ACC112 (cell line): ENCODE results near the gene CCT4.

ENCODE experiments used
- H2AFZ ChIP-seq: fragments of 200-600 bp; sonication (generic); one replicate; pipeline ENCODE4 v1.6.0; 2017; ENCODE audit warnings: antibody characterized with exemption, low read length; ENCODE audit not compliant: unreplicated experiment
- H3K27ac ChIP-seq: fragments of 200-600 bp; sonication (generic); 2 replicates; pipeline ENCODE4 v1.5.1; 2014; ENCODE audit warnings: low read depth, mild to moderate bottlenecking, antibody characterized with exemption, low read length, moderate library complexity
- H3K27me3 ChIP-seq: fragments of 200-600 bp; sonication (generic); 2 replicates; pipeline ENCODE4 v1.6.1; 2014; ENCODE audit warnings: mild to moderate bottlenecking, antibody characterized with exemption, low read length, moderate library complexity, mixed read lengths; ENCODE audit not compliant: insufficient read depth
- H3K36me3 ChIP-seq: fragments of 200-600 bp; sonication (generic); 2 replicates; pipeline ENCODE4 v1.6.1; 2016; ENCODE audit warnings: mild to moderate bottlenecking, antibody characterized with exemption, low read length, moderate library complexity, mixed read lengths; ENCODE audit not compliant: insufficient read depth
- H3K4me1 ChIP-seq: fragments of 200-600 bp; sonication (generic); one replicate; pipeline ENCODE4 v1.6.1; 2016; ENCODE audit warnings: low read length, mixed read lengths; ENCODE audit not compliant: insufficient read depth, unreplicated experiment, control insufficient read depth
- H3K4me3 ChIP-seq: fragments of 200-600 bp; sonication (generic); 2 replicates; pipeline ENCODE4 v1.5.1; 2014; ENCODE audit warnings: mild to moderate bottlenecking, low read depth, low read length
- H3K79me2 ChIP-seq: fragments of 200-600 bp; sonication (generic); one replicate; pipeline ENCODE4 v1.6.0; 2016; ENCODE audit warnings: low read length; ENCODE audit not compliant: control insufficient read depth, unreplicated experiment, insufficient read depth

CCT4 gene

GRCh38 chr2:61911510-61911909 is 23.1 kb upstream of the CCT4 start:
- Histone ChIP-seq H3K36me3 (no peaks in the 10 kb centered on the region), H3K79me2 (peaks cover 5% of the 10 kb centered on the region), H2AFZ (no peak overlapping the region), H3K4me1 (peaks cover 4% of the 10 kb centered on the region), H3K4me3 (no peak overlapping the region), H3K27me3 (no peaks in the 10 kb centered on the region), H3K27ac (no peak overlapping the region)

GRCh38 chr2:61910603-61911002 is 22.1 kb upstream of the CCT4 start:
- Histone ChIP-seq H3K4me1 (peaks cover 7% of the 10 kb centered on the region), H2AFZ (no peak overlapping the region), H3K36me3 (no peaks in the 10 kb centered on the region), H3K27ac (no peak overlapping the region), H3K79me2 (peaks cover 12% of the 10 kb centered on the region), H3K4me3 (no peak overlapping the region), H3K27me3 (no peaks in the 10 kb centered on the region)

GRCh38 chr2:61909116-61909515 is 20.7 kb upstream of the CCT4 start:
- no peaks in the 10 kb centered on the region for H3K36me3 ChIP-seq
- no peak overlapping the region for H3K4me3 ChIP-seq
- no peaks in the 10 kb centered on the region for H3K27me3 ChIP-seq
- H3K4me1 ChIP-seq = peaks cover 13% of the 10 kb centered on the region
- H3K27ac ChIP-seq = no peak overlapping the region
- H2AFZ ChIP-seq = no peak overlapping the region
- H3K79me2 ChIP-seq = peaks cover 12% of the 10 kb centered on the region

GRCh38 chr2:61906186-61906470 is 17.7 kb upstream of the CCT4 start:
- Histone ChIP-seq H3K27ac (no peak overlapping the region), H3K36me3 (no peaks in the 10 kb centered on the region), H3K79me2 (peaks cover 9% of the 10 kb centered on the region), H3K4me1 (peaks cover 13% of the 10 kb centered on the region), H3K27me3 (no peaks in the 10 kb centered on the region), H2AFZ (peak overlapping the region; percentile 83), H3K4me3 (peak overlapping the region; percentile 92)

GRCh38 chr2:61905372-61906185 is 17.1 kb upstream of the CCT4 start, which contains the start of gene COMMD1:
TSS of gene COMMD1 (plus strand) at chr2:61905674. CDS start at chr2:61905679, 5 bp downstream.
- peaks cover 9% of the 10 kb centered on the region for H3K79me2 ChIP-seq
- no peaks in the 10 kb centered on the region for H3K36me3 ChIP-seq
- H3K4me1 ChIP-seq = peaks cover 13% of the 10 kb centered on the region
- no peaks in the 10 kb centered on the region for H3K27me3 ChIP-seq
- peak within 1 kb of the TSS; percentile 91 for H2AFZ ChIP-seq
- H3K4me3 ChIP-seq = peak within 1 kb of the TSS; percentile 92
- H3K27ac ChIP-seq = no peak within 1 kb of the TSS

- H3K27ac ChIP-seq = no peak overlapping the region
- no peaks in the 10 kb centered on the region for H3K79me2 ChIP-seq
- no peaks in the 10 kb centered on the region for H3K36me3 ChIP-seq
- H2AFZ ChIP-seq = no peak overlapping the region
- peaks cover 7% of the 10 kb centered on the region for H3K4me1 ChIP-seq
- H3K27me3 ChIP-seq = no peaks in the 10 kb centered on the region
- no peak overlapping the region for H3K4me3 ChIP-seq
These were observed 11.8 kb upstream of the CCT4 start for GRCh38 chr2:61900281-61900680.

- no peaks in the 10 kb centered on the region for H3K4me1 ChIP-seq
- no peak overlapping the region for H3K4me3 ChIP-seq
- H2AFZ ChIP-seq = no peak overlapping the region
- H3K79me2 ChIP-seq = no peaks in the 10 kb centered on the region
- H3K27me3 ChIP-seq = no peaks in the 10 kb centered on the region
- H3K36me3 ChIP-seq = no peaks in the 10 kb centered on the region
- H3K27ac ChIP-seq = no peak overlapping the region
These were observed 10.4 kb upstream of the CCT4 start for GRCh38 chr2:61898810-61899209.

GRCh38 chr2:61887717-61888266 is 664 bp downstream of the CCT4 start:
- no peaks in the 10 kb centered on the region for H3K27me3 ChIP-seq
- H3K79me2 ChIP-seq = peaks cover 47% of the 10 kb centered on the region
- H3K4me3 ChIP-seq = peak overlapping the region; percentile 89
- peak overlapping the region; percentile 80 for H3K27ac ChIP-seq
- H3K36me3 ChIP-seq = peaks cover 13% of the 10 kb centered on the region; the same call in 1 of the 2 replicates
- peaks cover 16% of the 10 kb centered on the region for H3K4me1 ChIP-seq
- H2AFZ ChIP-seq = no peak overlapping the region

- peaks cover 16% of the 10 kb centered on the region for H3K4me1 ChIP-seq
- H3K4me3 ChIP-seq = peak overlapping the region; percentile 89
- H2AFZ ChIP-seq = no peak overlapping the region
- peaks cover 50% of the 10 kb centered on the region for H3K79me2 ChIP-seq
- H3K36me3 ChIP-seq = peaks cover 21% of the 10 kb centered on the region
- no peaks in the 10 kb centered on the region for H3K27me3 ChIP-seq
- H3K27ac ChIP-seq = no peak overlapping the region
These were observed 2.4 kb downstream of the CCT4 start for GRCh38 chr2:61885896-61886603.

GRCh38 chr2:61882850-61883249 is 5.6 kb downstream of the CCT4 start:
- peaks cover 37% of the 10 kb centered on the region for H3K36me3 ChIP-seq
- peaks cover 58% of the 10 kb centered on the region for H3K79me2 ChIP-seq

More at GRCh38 chr2:61882850-61883249, 5.6 kb downstream of the CCT4 start:
- no peak overlapping the region for H3K4me3 ChIP-seq
- H3K27me3 ChIP-seq = no peaks in the 10 kb centered on the region
- H3K27ac ChIP-seq = no peak overlapping the region
- no peak overlapping the region for H2AFZ ChIP-seq
- H3K4me1 ChIP-seq = peaks cover 16% of the 10 kb centered on the region
